PC-3 (cell line): Measurements from ENCODE around the gene FOXK1. TPM values are rescaled to one million over a fixed set of nuclear protein-coding genes. Genes with fewer than 3 reads are reported as not detected.

Experiments used
- ATAC-seq: fragments of 200-7000 bp; cut with Tn5 transposase; 2 replicates; pipeline ENCODE4 v1.9.1; 2020; ENCODE audit warnings: mild to moderate bottlenecking, moderate library complexity
- BruUV-seq: library from RNA; stranded (reverse); fragments of 400-500 nt; replicated peaks from 2 replicates; lab custom pipeline; 2021; lab: Mats Ljungman, UMichigan
- CTCF ChIA-PET: fragments of 300-600 bp; sonication (Branson Sonifier 250); formaldehyde crosslinking; loops from one replicate; lab custom pipeline; 2022; ENCODE audit warnings: antibody characterized with exemption; lab: Charles Lee
- POLR2A ChIA-PET: fragments of 300-600 bp; sonication (Branson Sonifier 250); formaldehyde crosslinking; loops from one replicate; lab custom pipeline; 2022; ENCODE audit warnings: antibody characterized with exemption; ENCODE audit not compliant: unreplicated experiment; lab: Charles Lee
- DNase-seq: peaks from one replicate; pipeline ENCODE4 v3.0.0-alpha.2; 2015
- H2AFZ ChIP-seq: fragments of 300-600 bp; sonication (generic); 2 replicates; pipeline ENCODE4 v1.6.0; 2016; ENCODE audit warnings: antibody characterized with exemption, low read length
- H3F3A ChIP-seq: fragments of 300-600 bp; sonication (generic); one replicate; pipeline ENCODE4 v1.6.0; 2017; ENCODE audit warnings: antibody characterized with exemption, low read length, control low read depth, mild to moderate bottlenecking; ENCODE audit not compliant: unreplicated experiment
- H3K27ac ChIP-seq: fragments of 300-600 bp; sonication (generic); 2 replicates; pipeline ENCODE4 v1.5.1; 2016; ENCODE audit warnings: mild to moderate bottlenecking, low read length
- H3K27me3 ChIP-seq: fragments of 300-600 bp; sonication (generic); 2 replicates; pipeline ENCODE4 v1.6.1; 2016; ENCODE audit warnings: low read length, mixed read lengths
- H3K36me3 ChIP-seq: fragments of 300-600 bp; sonication (generic); 2 replicates; pipeline ENCODE4 v1.6.1; 2016; ENCODE audit warnings: low read depth, mixed run types, low read length, mixed read lengths
- H3K4me1 ChIP-seq: fragments of 300-600 bp; sonication (generic); 2 replicates; pipeline ENCODE4 v1.5.1; 2016; ENCODE audit warnings: low read length; ENCODE audit not compliant: insufficient read depth
- H3K4me2 ChIP-seq: fragments of 300-600 bp; sonication (generic); 2 replicates; pipeline ENCODE4 v1.6.0; 2016; ENCODE audit warnings: low read length
- H3K4me3 ChIP-seq: fragments of 300-600 bp; sonication (generic); 2 replicates; pipeline ENCODE4 v1.5.1; 2016; ENCODE audit warnings: mild to moderate bottlenecking, low read length, mixed read lengths
- H3K79me2 ChIP-seq: fragments of 300-600 bp; sonication (generic); 2 replicates; pipeline ENCODE4 v1.6.1; 2017; ENCODE audit warnings: low read length, mixed read lengths
- H3K9ac ChIP-seq: fragments of 300-600 bp; sonication (generic); 2 replicates; pipeline ENCODE4 v1.6.0; 2016; ENCODE audit warnings: mild to moderate bottlenecking, low read length
- H3K9me2 ChIP-seq: fragments of 300-600 bp; sonication (generic); replicated peaks from 2 replicates; pipeline ENCODE4 v1.6.1; 2016; ENCODE audit warnings: mixed run types, low read length, mixed read lengths
- H3K9me3 ChIP-seq: fragments of 300-600 bp; sonication (generic); 2 replicates; pipeline ENCODE4 v1.6.1; 2016; ENCODE audit warnings: low read length, mixed read lengths
- H4K20me1 ChIP-seq: fragments of 300-600 bp; sonication (generic); 2 replicates; pipeline ENCODE4 v1.6.1; 2016; ENCODE audit warnings: low read length, mixed read lengths
- CTCF ChIP-seq: fragments of 300-600 bp; sonication (generic); conservative IDR thresholded peaks from 2 replicates; pipeline ENCODE4 v1.5.1; 2017; ENCODE audit warnings: antibody characterized with exemption, low read depth, mild to moderate bottlenecking, low read length
- EZH2 ChIP-seq: fragments of 300-600 bp; sonication (generic); IDR thresholded peaks from one replicate; pipeline ENCODE4 v1.6.1; 2017; ENCODE audit warnings: antibody characterized with exemption, mild to moderate bottlenecking, low read length; ENCODE audit not compliant: unreplicated experiment
- EZH2phosphoT487 ChIP-seq: fragments of 300-600 bp; sonication (generic); IDR thresholded peaks from 2 replicates; pipeline ENCODE4 v1.6.1; 2018; ENCODE audit warnings: mild to moderate bottlenecking, antibody characterized with exemption, low read length, borderline replicate concordance
- intact Hi-C: fragments of 100-400 bp; cut with micrococcal nuclease; formaldehyde crosslinking; loops from 2 replicates; pipeline ENCODE4 v1.9.0; 2023
- total RNA-seq: library from RNA; depleted of rRNA; stranded (reverse); fragments of >200 nt; gene quantifications from 2 replicates; pipeline ENCODE4 v1.2.3, GENCODE V29; 2014

The FOXK1 gene
- total RNA-seq, 1 experiment from 2014 or later: 13.2 TPM

GRCh38 chr7:4781366-4782069 is 99.4 kb downstream of the FOXK1 start:
- Histone ChIP-seq H3K27me3 (no peaks in the 10 kb centered on the region), H3K79me2 (peaks cover 22% of the 10 kb centered on the region), H3K9ac (no peak overlapping the region), H3K4me2 (no peak overlapping the region), H3K9me3 (no peaks in the 10 kb centered on the region), H3F3A (no peaks in the 10 kb centered on the region), H3K9me2 (no peaks in the 10 kb centered on the region), H2AFZ (no peak overlapping the region), H3K4me3 (no peak overlapping the region), H4K20me1 (0 out of 2 replicates have a peak, but pooled peaks cover 3% of the 10 kb centered on the region), H3K4me1 (peaks cover 5% of the 10 kb centered on the region), H3K27ac (no peak overlapping the region), H3K36me3 (no peaks in the 10 kb centered on the region)
- ATAC-seq (no peak), DNase-seq (no peak)
- BruUV-seq: no TSS peak
- ChIA-PET POLR2A (no interaction called here), CTCF (no interaction called here)
- TF ChIP-seq EZH2phosphoT487 (no peak), EZH2 (no peak), CTCF (no peak)
- intact Hi-C loops: no loop called here

GRCh38 chr7:4782333-4783291 is 100.5 kb downstream of the FOXK1 start:
- no peaks in the 10 kb centered on the region for H3K36me3 ChIP-seq
- H3K9me3 ChIP-seq: no peaks in the 10 kb centered on the region
- no peaks in the 10 kb centered on the region for H4K20me1 ChIP-seq
- H3K79me2 ChIP-seq: peaks cover 12% of the 10 kb centered on the region
- no peak for TF ChIP-seq EZH2
- TF ChIP-seq EZH2phosphoT487: no peak
- TF ChIP-seq CTCF: no peak
- intact Hi-C loops: no loop called here
- H3K4me3 ChIP-seq: no peak overlapping the region
- no peaks in the 10 kb centered on the region for H3K9me2 ChIP-seq
- no peaks in the 10 kb centered on the region for H3F3A ChIP-seq
- no peak for ATAC-seq
- H3K9ac ChIP-seq: no peak overlapping the region
- ChIA-PET CTCF (no interaction called here), POLR2A (no interaction called here)
- no peak overlapping the region for H3K4me2 ChIP-seq
- H3K27ac ChIP-seq: no peak overlapping the region
- no peaks in the 10 kb centered on the region for H3K27me3 ChIP-seq
- no peak for DNase-seq
- BruUV-seq: no TSS peak
- no peak overlapping the region for H2AFZ ChIP-seq
- no peaks in the 10 kb centered on the region for H3K4me1 ChIP-seq
